ENCODE results near the gene CRLF3.
A peak's percentile ranks its signal among the peaks of the same experiment; 100 is the strongest.
"Not testable (repeated sequence)": the region's sequence is repeated elsewhere in the genome, so short reads cannot be mapped to it uniquely, and the experiment has no call there.

Gene CRLF3

DNA sequence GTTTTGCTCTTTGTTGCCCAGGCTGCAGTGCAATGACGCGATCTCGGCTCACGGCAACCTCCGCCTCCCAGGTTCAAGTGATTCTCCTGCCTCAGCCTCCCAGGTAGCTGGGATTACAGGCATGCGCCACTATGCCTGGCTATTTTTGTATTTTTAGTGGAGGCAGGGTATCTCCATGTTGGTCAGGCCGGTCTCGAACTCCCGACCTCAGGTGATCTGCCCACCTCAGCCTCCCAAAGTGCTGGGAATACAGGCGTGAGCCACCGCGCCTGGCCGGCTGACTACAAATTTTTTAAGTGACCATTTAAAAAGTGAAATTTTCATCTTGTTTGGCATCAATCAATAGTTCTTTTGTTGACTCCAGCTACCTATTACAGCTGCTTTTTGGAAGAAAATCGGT lies 90.3 kb downstream of the CRLF3 start:
- Histone ChIP-seq H4K20me1 (peaks cover 46 to 79% (median 59%) of the 10 kb centered on the region in 11 experiments; a peak in 20 of 22 replicates), H3K4me2 (peak overlapping the region in 10 of 11 experiments; percentile 36 to 88 (median 44); a peak in 18 of 22 replicates), H3K36me3 (peaks cover 20 to 53% (median 36%) of the 10 kb centered on the region in 11 experiments; a peak in 21 of 22 replicates), H3K4me1 (peaks cover 19 to 33% (median 26%) of the 10 kb centered on the region in 10 experiments)
- not testable (repeated sequence) for H3K9ac ChIP-seq; H3K27me3 ChIP-seq; H3K27ac ChIP-seq; H3K9me3 ChIP-seq (replicated peaks in 1 of 11); H3K4me3 ChIP-seq
